ENCODE results near the gene MYLK. TPM values are rescaled to one million over a fixed set of nuclear protein-coding genes. Genes with fewer than 3 reads are reported as not detected.
A peak's percentile ranks its signal among the peaks of the same experiment; 100 is the strongest.

Gene MYLK
- total and polyA plus RNA-seq, 2 of the 4 experiments (the other 2 are of a cell fraction): 299 to 484 TPM

DNA sequence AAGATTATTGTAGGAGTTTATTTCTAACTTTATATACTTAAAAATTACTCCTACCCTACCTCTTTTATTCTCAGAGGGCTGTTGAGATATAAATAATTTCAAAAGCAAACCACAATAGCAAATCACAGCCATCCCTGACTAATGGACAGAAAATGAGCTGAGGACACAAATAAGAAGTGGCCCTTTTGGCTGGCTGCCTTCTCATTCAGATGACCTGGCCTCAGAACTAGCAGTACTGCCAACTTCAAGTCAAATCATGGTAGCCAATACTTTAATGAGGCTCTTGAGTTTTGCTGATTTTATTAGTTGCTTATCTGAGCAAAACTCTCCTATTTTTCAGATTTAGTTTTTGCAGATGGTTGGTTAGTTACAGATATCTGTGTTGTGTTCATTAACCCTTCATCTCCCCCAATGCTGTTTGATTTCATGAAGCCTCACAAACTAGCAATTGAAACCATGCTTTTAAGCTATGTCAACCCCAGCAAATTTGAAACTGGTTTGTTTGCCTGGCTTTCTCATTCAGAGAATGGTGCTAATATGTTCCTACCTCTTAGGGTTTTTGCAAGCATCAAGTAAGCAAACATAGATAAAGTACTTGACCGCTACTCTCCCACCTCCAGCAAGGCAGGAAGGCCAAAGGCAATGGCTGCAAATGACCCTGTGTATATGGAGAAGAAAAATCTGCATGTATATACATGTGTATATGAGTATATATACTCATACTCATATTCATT is 225.8 kb downstream of the MYLK start:
- Histone ChIP-seq H3K27ac (ENCODE audit: insufficient read depth, low read length) (no peak overlapping the region), H3K79me1 (ENCODE audit: low read depth in 1 of 2, low read length in 2 of 2) (peaks cover 18 to 66% of the 10 kb centered on the region in 2 experiments), H3K9me1 (ENCODE audit: insufficient read depth, low read length) (peaks cover 38% of the 10 kb centered on the region), H3K27me3 (ENCODE audit: control insufficient read depth, insufficient read depth, low read length) (no peaks in the 10 kb centered on the region), H2BK15ac (ENCODE audit: low read depth, low read length) (peak overlapping the region; percentile 19; the same call in 1 of the 3 replicates), H4K5ac (ENCODE audit: low read depth, low read length) (0 out of 2 replicates have a peak overlapping the region, but pooled peaks have one; percentile 15), H2BK120ac (ENCODE audit: low read depth, low read length) (peak overlapping the region; percentile 96), H2BK5ac (ENCODE audit: low read depth, low read length, poor library complexity, severe bottlenecking) (peak overlapping the region; percentile 48), H4K20me1 (ENCODE audit: insufficient read depth, low read length) (no peaks in the 10 kb centered on the region), H3K56ac (ENCODE audit: extremely low read depth, insufficient read depth, low read length) (no peak overlapping the region), H3K23ac (ENCODE audit: low read depth, low read length) (0 out of 2 replicates have a peak overlapping the region, but pooled peaks have one; percentile 4), H3K18ac (ENCODE audit: low read depth, low read length) (peak overlapping the region; percentile 24; the same call in 1 of the 2 replicates), H3K14ac (replicated peaks; ENCODE audit: low read depth, low read length) (peak overlapping the region; percentile 48), H3K4me1 (ENCODE audit: control insufficient read depth, insufficient read depth, low read length) (peaks cover 33% of the 10 kb centered on the region), H2AK9ac (replicated peaks; ENCODE audit: low read depth, low read length, poor library complexity) (no peak overlapping the region), H2AFZ (replicated peaks; ENCODE audit: low read length, poor library complexity) (no peak overlapping the region), H3K4me2 (ENCODE audit: low read depth, low read length) (no peak overlapping the region), H4K8ac (ENCODE audit: low read depth in 2 of 2, low read length in 2 of 2) (peak overlapping the region in 1 of 2 experiments; percentile 39; a peak in 2 of 4 replicates), H3K36me3 (ENCODE audit: control insufficient read depth, insufficient read depth, low read length) (peaks cover 69% of the 10 kb centered on the region), H3K9me3 (ENCODE audit: control insufficient read depth, insufficient read depth, low read length) (no peaks in the 10 kb centered on the region), H4K91ac (ENCODE audit: insufficient read depth, low read depth, low read length) (no peak overlapping the region; the same call in 1 of the 2 replicates), H3K4ac (ENCODE audit: low read depth, low read length) (peak overlapping the region; percentile 63), H3K9ac (ENCODE audit: low read depth, low read length) (no peak overlapping the region), H2AK5ac (ENCODE audit: low read depth, low read length) (no peak overlapping the region; the same call in 1 of the 2 replicates), H3K4me3 (ENCODE audit: insufficient read depth, low read depth, low read length) (no peak overlapping the region), H2BK20ac (ENCODE audit: low read depth, low read length) (peak overlapping the region; percentile 45)
- ChIA-PET CTCF (interaction anchor here (0.6 kb wide), 1 partner anchor 874 kb away, joined by 3 read pairs; no protein-coding TSS in a partner anchor), POLR2A (ENCODE audit: unreplicated experiment) (no interaction called here)
- no TSS peak for BruUV-seq (replicated peaks)
- in situ Hi-C loops (cut with MboI; ENCODE audit: low sequenced_read_pairs) (no loop called here), intact Hi-C loops (cut with micrococcal nuclease) (loop anchor here (10.0 kb wide), 1 partner anchor 217 kb away; no protein-coding TSS in a partner anchor), dilution Hi-C loops (cut with HindIII; ENCODE audit: low sequenced_read_pairs, unreplicated experiment) (no loop called here)
- no CpG with 5 or more reads among the region's 1 CpG for WGBS, 2 experiments (ENCODE audit: extremely low coverage in 2 of 2, insufficient read length in 1 of 2)
- DNase-seq (peak; percentile 77), ATAC-seq (ENCODE audit: low read depth) (no peak)
- TF ChIP-seq, protein P1, sequence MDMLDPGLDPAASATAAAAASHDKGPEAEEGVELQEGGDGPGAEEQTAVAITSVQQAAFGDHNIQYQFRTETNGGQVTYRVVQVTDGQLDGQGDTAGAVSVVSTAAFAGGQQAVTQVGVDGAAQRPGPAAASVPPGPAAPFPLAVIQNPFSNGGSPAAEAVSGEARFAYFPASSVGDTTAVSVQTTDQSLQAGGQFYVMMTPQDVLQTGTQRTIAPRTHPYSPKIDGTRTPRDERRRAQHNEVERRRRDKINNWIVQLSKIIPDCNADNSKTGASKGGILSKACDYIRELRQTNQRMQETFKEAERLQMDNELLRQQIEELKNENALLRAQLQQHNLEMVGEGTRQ (IDR thresholded peaks at IDR 0.05; ENCODE audit: low read depth, low read length): no peak
- no peak for TF ChIP-seq RFX5 (IDR thresholded peaks at IDR 0.05; ENCODE audit: low read depth, low read length)
- TF ChIP-seq, protein P2, sequence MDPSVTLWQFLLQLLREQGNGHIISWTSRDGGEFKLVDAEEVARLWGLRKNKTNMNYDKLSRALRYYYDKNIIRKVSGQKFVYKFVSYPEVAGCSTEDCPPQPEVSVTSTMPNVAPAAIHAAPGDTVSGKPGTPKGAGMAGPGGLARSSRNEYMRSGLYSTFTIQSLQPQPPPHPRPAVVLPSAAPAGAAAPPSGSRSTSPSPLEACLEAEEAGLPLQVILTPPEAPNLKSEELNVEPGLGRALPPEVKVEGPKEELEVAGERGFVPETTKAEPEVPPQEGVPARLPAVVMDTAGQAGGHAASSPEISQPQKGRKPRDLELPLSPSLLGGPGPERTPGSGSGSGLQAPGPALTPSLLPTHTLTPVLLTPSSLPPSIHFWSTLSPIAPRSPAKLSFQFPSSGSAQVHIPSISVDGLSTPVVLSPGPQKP (IDR thresholded peaks at IDR 0.05; ENCODE audit: borderline replicate concordance, low read depth, low read length): no peak
- TF ChIP-seq CHD1 (IDR thresholded peaks at IDR 0.05; ENCODE audit: low read depth, low read length): no peak
- TF ChIP-seq CEBPB (IDR thresholded peaks at IDR 0.05; ENCODE audit: low read depth, low read length): no peak

Measured in IMR-90 (cell line).